ENCODE measurements around the gene IQSEC1.
A peak's percentile ranks its signal among the peaks of the same experiment; 100 is the strongest.
"Not testable (repeated sequence)": the region's sequence is repeated elsewhere in the genome, so short reads cannot be mapped to it uniquely, and the experiment has no call there.

IQSEC1 gene

GRCh38 chr3:12893247-12893646, 180.0 kb downstream of the IQSEC1 start:
- no peak for DNase-seq (ENCODE audit: low spot score)

- DNase-seq (ENCODE audit: low spot score): no peak
These were observed 180.4 kb downstream of the IQSEC1 start for GRCh38 chr3:12892840-12893189.

- DNase-seq (ENCODE audit: low spot score): peak; percentile 91
These were observed 181.0 kb downstream of the IQSEC1 start for GRCh38 chr3:12891985-12892839.

GRCh38 chr3:12891391-12891984, 181.7 kb downstream of the IQSEC1 start:
- no peak for DNase-seq (ENCODE audit: low spot score)

GRCh38 chr3:12890610-12891390, 182.4 kb downstream of the IQSEC1 start:
- no peak for DNase-seq (ENCODE audit: low spot score)

GRCh38 chr3:12886736-12887135, 186.5 kb downstream of the IQSEC1 start:
- no peak for DNase-seq (ENCODE audit: low spot score)

- no peak for DNase-seq (ENCODE audit: low spot score)
These were observed 187.0 kb downstream of the IQSEC1 start for GRCh38 chr3:12886106-12886679.

- DNase-seq (ENCODE audit: low spot score): no peak
These were observed 187.7 kb downstream of the IQSEC1 start for GRCh38 chr3:12885583-12885930.

GRCh38 chr3:12884790-12885582, 188.2 kb downstream of the IQSEC1 start:
- DNase-seq (ENCODE audit: low spot score): no peak

- DNase-seq (ENCODE audit: low spot score): no peak
These were observed 189.0 kb downstream of the IQSEC1 start for GRCh38 chr3:12884186-12884680.

- DNase-seq (ENCODE audit: low spot score): no peak
These were observed 190.6 kb downstream of the IQSEC1 start for GRCh38 chr3:12882336-12883310.

- not testable (repeated sequence) for DNase-seq (ENCODE audit: low spot score)
These were observed 191.4 kb downstream of the IQSEC1 start for GRCh38 chr3:12881858-12882257.

- DNase-seq (ENCODE audit: low spot score): no peak
These were observed 193.9 kb downstream of the IQSEC1 start for GRCh38 chr3:12879191-12879815.

- not testable (repeated sequence) for DNase-seq (ENCODE audit: low spot score)
These were observed 194.5 kb downstream of the IQSEC1 start for GRCh38 chr3:12878758-12879157.

GRCh38 chr3:12878141-12878574, 195.1 kb downstream of the IQSEC1 start:
- no peak for DNase-seq (ENCODE audit: low spot score)

GRCh38 chr3:12877040-12877439, 196.2 kb downstream of the IQSEC1 start:
- no peak for DNase-seq (ENCODE audit: low spot score)

- DNase-seq (ENCODE audit: low spot score): peak; percentile 91
These were observed 197.1 kb downstream of the IQSEC1 start for GRCh38 chr3:12875857-12876836.

GRCh38 chr3:12871404-12871983, 201.7 kb downstream of the IQSEC1 start:
- no peak for DNase-seq (ENCODE audit: low spot score)
